HG03565 (cell line): Measurements from ENCODE around the gene SMAD7.
"Not testable (repeated sequence)": the region's sequence is repeated elsewhere in the genome, so short reads cannot be mapped to it uniquely, and the experiment has no call there.

Source experiments
- ATAC-seq: cut with Tn5 transposase; IDR thresholded peaks from one replicate; pipeline ENCODE4 v1.9.1; 2021; ENCODE audit warnings: mild to moderate bottlenecking, moderate library complexity; ENCODE audit not compliant: unreplicated experiment

SMAD7 gene

DNA sequence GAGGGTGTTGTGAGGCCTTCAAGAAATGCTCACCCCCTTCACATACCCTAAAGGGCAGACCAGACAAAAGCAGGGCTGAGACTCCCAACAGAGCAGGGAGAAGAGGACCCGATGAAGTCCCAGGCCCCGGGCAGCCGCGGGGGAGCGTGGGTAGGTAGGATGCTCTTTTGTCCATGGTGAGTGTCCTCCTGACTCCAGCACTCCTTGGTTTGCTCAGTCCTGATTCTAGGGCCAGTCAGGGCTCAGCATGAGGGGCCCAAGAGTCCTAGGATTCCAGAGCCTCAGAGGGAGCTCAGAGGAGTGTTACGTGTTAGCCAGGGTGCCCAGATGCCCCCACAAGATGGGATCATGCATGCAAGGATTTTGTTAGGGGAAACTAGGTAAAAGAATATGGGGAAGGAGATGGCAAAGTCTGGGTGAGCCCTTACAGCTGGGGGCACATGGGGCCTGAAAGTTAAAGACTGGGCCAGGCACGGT is 64.8 kb downstream of the SMAD7 start:
- ATAC-seq, result no peak

DNA sequence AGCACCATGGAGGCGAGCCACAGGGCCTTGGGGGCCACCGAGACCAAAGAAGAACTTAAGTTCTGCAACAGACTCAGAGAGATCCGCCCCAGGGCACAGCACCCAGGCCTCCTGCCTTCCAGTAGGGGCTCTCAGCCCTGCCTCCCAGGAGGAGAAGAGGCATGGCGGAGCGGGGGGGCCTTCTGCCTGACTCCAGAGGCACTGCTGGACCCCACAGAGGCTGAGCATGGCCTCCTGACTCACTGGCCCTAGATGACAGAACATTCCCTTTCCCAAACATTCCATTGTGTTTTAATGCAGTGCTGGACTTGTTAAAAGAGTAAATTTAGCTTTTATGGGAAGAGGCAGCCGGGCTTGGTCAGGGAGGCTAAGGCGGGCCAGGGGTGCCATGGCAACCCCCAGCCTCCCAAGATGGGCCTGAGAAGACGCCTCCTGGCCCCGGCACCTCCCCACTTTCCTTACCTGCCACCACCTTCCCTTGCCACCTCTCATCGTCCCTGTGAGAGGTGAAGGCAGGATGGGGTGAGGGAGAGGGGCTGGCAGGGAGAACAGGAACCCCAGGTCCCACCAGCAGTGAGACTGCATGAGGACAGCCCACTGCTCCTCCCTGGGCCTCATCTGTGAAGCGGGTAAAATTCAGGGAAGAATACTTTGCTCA is 65.4 kb downstream of the SMAD7 start:
- ATAC-seq, result no peak

DNA sequence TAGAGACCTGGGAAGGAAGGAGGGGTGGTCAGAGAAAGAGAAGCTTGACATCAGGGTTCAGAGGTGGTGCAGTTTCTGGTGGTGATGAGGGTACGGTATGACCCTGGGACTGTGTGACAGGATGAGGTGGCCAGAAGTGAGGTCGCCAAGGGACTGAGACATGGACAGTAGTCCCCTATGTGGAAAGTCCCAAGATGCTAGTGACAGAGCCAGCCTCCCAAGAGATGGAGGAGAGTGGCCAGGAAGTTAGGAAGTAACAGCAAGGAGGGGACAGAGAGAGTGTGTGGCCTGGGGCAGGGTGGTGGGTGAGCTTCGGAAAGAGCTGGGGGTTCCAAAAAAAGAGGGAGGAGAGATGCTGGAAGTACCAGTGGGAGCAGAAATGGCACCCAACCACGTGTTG is 66.0 kb downstream of the SMAD7 start:
- ATAC-seq, result no peak

DNA sequence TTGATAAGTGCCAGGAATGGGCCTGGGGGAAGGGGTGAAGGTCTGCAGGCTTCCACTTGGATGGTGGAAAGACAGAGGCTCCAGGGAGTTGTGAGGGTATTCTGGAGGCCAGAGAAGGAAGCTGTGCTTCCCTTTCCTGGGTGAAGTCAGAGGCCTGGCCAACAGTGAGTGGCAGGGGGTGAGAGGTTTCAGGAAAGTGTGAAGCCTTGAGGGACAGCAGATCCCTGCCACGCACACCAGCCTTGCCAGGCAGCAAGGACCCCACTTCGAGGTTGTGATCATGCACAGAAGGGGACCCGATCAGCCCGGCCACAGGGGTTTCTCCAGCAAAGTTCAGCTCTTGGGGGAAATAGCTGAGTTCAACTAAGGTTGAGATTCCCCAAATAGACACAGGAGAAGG is 66.5 kb downstream of the SMAD7 start:
- ATAC-seq, result no peak

DNA sequence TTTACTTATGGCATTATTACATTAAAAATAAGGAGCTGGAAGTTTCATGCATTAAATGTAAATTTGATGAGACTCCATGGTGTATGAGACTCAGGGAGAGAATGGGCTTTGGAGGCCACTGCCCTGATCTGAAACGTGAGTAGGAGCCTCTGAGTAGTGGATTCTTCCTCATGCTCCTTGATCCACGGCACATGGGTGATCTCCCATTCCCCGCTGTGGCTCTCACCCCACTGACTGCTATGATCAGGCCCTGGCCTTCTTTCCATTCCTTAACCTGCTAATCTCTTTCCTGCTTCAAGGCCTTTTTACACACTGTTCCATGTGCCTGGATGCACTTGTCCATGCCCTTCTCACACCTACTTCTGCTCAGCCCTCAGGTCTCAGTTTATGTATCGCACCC is 68.4 kb downstream of the SMAD7 start:
- ATAC-seq, result no peak

DNA sequence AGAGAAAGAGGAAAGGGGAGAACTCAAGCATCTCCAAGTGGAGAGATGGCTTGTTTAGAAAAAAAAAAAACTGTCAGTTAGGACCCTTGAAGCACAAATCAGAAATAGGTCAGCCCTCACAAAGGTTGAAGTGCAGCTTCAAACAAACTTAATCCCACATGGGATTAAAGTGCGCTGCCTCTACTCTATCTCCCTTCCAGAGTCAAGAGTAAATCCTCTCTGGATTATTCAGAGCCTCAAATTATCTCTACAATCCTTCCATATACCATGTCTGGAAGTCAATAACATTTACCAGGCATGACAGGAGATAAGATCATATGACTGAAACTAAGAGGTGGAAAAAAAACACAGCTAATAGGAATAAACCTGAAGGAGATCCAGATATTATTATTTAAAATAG is 69.8 kb downstream of the SMAD7 start:
- no peak for ATAC-seq

DNA sequence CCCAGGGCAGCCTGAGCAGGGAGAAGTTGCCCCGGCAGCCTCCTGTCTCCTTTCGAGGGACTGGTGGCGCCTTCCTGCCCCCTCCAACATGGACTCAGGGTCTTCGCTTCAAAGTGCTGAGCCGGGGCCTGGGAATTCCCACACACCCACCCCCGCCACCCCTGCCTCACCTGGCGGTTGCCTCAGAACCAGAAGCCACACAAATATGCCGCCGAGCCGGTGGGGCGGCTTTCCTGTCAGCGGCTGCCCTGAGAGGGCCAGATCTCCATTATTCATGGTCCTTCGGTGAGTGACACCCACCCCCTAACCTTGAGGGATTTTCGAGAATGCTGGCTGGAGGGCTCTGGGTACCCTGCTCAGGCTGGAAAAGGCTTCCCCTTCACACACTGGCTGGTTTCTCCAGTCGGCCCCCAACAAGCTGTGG is 71.7 kb downstream of the SMAD7 start:
- ATAC-seq, result no peak

DNA sequence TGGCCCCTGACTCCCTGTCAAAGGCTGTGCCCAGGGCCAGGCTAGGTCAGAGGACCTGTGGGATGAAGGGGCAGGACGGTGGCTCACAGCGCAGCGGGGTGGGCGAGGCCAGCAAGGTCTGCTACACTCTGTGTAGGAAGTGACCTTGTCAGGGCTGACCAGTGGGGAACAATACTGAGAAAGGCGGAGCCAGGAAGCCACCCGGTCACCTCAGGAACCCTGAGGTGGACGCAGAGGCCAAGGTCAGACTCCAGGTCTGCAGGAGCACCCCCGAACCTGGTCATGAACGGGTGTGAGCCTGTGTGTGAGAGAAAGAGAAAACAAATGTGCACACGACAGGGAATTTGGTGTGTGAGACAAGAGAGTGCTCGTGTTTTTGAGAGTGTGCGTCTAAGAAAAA is 72.3 kb downstream of the SMAD7 start:
- ATAC-seq, result no peak

DNA sequence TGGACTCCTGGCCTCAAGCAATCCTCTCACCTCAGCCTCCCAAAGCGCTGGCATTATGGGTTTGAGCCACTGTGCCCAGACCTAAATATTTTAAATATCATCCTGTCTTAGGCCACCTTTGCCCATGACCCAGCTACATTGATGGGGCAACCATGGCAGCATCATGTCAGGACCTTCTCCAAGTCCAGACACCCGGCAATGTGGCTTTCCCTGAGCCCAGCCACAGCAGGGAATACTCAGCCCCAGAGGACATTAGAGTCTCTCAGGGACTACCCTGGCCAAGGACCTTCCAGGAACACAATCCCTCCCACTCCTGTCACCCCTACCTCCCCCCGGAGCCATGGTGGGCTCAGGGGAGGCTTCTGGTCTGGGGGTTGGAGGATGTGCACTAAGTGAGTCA is 72.8 kb downstream of the SMAD7 start:
- ATAC-seq, result no peak

DNA sequence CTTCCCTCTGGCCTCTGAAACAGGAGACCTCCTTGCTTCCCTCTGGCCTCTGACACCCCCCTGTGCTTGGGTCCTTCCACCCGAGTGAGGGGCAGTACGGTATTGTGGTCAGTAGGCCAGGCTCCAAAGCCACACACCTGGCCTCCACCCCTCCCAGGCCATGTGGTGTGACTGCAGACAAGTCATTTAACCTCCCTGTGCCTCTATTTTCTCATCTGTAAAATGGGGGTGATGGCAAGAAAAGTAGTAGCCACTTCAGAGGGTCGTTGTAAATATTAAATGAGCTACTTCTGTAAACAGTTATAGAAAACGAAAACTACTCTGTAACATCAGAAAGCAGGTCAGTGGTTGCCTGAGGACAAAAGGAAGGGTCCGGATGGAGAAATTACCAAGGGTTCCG is 74.2 kb downstream of the SMAD7 start:
- no peak for ATAC-seq

DNA sequence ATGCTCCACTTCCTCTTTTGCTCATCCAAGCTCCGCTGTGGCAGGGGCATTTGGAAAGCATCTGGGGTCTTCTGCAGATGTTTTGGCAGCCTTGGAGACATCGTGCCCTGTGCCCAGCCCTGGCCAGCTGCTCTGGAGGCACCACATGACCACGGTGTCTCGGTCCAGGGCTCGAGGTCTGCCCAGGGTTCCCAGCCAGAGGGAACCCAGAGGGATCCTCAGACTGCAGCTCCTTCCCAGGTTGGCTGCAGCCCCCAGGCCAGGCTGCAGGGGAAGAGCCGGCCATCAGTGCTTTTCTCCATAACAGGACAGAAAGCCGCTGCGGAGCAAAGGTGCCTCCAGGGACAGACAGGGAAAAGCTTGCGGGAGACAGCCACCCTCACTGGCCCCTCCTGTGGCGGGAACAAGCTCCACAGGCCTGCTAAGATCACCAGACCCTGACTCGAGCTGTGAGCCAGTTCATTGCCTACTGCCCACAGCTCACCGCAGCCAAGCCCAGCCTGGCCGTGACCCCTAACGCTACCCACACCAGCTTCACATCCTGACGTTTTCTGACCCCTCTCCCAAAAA is 74.7 kb downstream of the SMAD7 start:
- no peak for ATAC-seq

DNA sequence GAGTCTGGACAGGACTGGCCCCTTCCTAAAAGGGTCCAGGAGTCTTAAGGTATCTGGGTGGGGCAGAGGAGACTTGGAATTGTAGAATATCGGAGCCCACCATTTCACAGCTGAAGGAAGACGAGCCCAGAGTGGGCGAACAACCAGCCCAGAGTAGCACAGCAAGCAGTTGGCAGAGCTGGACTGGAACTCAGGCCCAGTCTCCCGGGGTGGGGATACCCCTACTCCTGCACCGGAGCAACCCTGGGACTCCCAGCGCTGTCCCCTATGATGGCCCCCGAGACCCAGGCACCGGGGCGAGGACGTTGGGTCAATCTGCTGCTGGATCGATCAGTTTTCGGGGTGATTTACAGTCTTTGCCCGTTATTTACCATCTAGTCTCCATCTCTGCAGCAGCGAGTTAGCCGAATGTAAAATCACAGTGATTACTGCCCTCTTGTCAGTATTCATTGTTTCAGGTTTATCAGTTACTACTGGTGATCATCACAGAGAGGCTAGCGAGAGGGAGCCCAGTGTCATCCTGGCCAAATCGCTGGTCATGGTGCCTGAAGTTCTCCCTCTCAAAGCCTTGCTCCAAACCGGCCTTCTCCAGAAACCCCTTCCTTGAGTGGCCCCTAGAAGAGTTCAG is 75.3 kb downstream of the SMAD7 start:
- ATAC-seq, result no peak

DNA sequence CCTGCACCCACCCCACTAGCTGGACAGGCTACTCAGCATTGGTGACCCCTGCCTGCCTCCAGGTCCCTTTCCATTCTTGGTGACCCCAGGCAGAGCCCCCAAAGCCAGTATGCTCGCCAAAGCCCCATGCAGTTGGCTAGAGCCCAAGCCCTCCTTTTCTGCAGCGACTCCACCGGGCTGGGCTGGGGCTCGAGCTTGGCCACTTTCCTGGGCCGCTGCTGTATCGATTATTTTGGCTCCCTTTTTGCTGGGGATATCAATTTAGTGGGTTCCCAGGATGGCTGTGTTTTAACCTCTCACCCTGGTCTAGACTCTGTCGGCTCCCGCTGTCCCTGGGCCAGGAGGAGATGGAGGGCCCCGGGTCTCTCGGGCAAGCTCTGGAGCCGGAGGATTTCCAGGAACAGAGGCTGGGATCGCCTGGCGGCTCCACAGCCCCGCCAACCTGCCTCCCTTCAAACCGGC is 76.0 kb downstream of the SMAD7 start:
- ATAC-seq, result no peak

DNA sequence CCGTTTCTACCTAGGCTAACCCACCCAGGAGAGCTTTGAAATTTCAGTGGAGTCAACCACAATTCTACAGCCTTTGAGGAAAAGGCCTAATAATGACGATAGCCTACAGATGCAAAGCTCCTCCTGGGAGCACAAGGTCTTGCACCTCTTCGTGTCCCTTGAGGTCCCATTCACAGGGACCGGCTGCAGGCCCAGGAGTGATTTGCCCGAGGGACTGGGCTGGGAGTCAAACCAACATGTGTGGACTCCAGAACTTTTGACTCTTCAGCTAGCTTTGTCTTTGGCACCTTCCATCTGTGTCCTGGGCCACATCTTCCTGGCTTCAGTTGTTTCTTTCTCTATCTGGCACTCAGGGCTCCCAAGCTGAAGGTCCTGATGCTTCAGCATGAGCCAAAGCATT is 76.5 kb downstream of the SMAD7 start:
- no peak for ATAC-seq

DNA sequence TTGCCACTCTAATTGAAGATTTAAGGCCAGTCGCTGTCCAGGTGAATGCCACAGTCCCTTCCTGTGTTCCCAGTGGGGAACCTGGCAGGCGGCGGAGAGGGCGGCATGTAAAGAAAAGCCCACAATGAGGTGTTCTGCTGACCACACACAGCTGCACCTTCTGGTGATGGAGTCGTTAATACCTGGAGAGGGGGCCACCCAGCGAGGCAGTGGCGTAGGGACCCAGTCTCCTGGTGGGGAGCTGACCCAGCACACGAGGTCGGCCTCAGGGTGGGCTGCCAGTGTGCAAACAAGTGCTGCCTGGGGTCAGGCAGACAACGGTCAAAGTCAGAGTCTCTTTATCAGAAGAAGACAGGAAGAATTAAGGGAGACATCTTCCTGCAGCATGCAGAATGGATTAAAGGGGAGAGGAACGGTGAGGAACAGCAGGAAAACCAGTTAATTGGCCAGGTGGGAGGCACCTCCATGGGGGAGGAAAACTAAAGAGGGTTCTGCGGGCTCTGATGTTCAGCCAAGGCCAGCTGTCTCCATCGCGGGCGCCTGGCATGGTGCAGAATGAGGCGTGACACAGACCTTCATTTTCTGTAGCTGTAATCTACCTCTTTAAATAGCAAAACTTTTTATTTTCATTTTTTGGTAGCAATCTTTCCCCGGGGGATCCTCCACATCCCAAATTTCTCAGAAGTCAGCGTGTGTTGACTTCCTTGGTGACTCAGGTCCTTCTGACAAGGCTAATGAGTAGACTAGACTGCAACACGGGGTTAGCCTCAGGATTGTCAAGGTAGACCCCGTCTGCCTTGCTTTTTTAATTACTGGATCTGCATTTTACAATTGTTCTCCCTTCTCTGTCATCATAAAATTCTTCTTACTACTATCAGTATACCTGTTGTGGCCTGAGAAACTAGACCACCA is 78.3 kb downstream of the SMAD7 start:
- ATAC-seq, result no peak

DNA sequence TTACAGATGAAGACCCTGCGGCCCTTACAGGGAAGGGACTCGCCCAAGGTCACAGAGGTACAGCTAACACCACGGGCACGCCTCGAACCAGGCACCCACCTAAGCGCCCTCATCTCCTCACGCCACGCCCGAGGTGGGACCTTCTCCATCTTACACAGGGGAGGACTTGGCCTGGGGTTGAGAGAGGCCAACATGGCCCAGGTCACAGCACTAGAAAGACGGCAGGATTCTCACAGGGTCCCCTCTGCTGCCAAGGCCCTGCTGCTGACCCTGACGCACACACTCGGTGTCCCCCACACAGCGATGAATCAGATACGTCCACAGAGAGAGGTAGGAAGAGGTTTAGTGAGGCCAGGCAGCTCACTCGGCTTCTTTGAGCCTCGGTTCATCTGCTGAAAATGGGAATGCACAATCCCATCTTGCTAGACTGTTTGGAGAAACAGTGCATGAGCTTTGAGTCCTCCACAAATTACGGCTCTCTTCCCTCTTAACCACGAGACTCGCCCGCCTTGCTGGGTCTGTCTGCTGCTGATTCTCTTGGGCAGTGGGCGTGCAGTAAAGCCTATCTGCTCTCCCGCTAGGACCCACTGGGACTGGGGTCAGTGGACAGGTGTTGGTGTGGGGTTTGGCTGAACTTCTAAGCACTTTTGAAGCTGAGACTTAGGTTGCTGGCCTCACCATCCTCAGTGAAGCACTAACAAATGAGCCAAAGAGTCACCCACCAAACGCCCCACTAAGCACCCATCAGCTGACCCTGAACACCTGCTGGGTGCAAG is 79.2 kb downstream of the SMAD7 start:
- ATAC-seq, result no peak

DNA sequence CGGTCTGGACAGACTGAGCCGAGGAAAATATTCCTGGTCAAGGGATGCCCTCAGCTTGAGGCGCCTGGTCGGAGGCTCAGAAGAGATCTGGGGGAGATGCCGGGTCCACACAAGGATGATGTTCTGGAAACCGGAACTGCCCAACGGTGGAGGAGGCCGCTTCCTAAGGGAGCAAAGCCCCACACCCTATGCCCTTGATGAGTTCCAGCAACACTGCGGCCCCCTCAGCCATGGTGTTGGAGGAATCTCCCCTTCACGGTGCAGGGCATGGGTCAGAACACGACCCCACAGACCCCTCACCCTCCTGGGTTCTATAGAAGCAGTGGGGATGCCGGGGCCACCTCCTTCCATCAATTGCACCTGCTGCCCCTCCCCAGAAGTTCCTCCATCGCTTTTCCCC is 79.8 kb downstream of the SMAD7 start:
- not testable (repeated sequence) for ATAC-seq
